HG03103 (cell line): ENCODE data around the gene PGF.

ENCODE experiments used
- ATAC-seq: cut with Tn5 transposase; IDR thresholded peaks from one replicate; pipeline ENCODE4 v1.9.1; 2021; ENCODE audit warnings: low read depth; ENCODE audit not compliant: unreplicated experiment

The PGF gene

DNA sequence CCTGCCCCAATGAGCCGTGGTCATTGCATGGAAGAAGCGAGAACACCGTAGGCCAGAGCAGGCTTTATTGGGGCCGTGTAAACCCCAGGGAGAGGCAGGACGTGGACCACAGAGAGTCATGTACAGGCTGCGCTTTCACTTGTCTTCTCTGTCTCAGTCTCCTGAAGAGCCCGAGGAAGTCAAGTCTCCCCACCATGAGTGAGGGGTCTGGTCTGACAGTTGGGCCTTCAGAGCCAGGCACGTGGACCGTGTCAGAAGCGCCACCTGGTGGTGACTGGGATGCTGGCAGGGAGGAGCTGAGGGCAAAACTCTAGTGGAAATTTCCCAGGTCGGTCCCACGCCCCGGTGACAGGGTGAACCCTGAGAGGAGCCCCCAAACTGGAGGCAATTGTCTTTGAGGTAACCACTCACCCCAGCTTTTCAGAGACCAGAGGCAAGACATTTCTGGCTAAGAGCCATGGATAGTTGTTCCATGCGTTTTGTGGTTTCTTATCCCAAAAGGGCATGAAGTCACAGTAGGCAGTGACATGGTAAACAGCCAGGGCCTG is 49.7 kb downstream of the PGF start:
- no peak for ATAC-seq

DNA sequence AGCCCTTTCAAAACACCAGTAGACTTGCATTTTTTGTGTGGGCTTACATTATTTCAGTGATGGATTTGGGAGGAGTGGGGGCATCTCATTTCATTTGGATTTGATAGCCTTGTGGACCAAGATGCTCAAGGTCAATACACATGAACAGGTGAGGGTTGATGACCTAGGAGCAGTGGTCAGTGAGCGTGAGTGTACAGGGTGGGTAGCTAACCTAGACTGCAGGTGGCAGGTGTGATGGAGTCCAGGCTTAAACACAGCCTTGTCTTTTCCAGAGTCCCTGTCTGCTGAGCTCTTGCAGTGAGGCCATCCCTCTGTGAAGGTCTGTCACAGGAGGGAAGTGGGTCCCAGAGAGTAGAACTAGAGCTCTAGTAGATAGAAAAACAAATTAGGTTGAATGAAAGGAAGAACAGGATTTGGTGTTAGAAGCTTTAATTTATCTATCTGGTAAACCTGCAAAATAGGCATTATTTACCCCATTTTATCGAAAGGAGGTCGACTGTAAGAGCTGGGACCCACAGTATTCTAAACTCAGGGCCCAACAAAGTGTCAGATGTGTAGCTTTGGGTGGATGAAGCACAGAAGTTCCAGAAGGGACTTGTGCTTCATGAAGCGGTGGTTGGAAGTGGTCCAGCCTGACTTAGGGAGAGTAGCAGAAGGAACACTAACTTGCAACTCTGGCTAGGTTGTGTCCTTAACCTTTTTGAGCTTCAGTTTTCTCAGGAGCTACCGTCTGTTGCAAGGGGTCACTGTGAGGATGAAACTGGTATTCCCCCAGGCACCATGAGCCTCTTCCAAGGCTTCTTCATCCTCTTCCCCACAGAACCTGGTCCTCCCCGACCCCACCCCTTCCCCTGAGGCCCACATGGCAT is 50.5 kb downstream of the PGF start:
- ATAC-seq = no peak

DNA sequence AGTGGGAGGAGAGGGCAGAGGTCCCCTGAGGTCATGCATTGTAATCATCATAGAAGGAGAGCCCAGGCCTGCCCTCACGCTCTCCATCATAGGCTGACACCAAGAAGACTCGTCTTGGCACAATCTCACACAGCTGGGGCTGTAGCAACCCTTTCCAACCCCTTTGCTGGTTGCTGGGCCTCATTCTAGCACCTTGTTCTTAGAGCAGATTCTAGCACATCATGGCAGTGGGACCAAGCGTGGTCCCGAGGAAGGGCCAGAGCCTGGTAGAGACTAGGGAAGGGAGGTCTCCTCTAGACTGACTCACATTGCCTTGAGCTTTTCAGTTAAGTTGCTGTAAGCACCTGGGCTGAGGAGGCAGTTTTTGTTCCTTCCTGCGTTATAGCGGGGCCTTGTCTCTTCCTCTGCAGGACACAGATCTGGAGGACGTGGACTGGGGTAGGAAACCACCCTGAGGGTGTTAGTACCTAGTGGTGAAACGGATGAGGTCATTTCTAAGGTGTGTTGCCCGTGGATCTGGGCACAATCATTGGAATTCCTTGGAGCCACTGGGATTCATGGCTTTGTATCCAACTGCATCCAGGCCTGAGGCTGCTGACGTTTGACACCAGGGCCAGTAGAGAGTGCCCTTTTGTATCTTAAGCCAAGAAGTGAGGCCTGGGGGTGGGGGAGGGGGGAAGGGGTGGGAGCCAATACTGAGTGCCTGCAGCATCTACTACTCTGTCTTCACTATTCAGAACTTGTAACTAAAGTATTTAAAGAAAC is 52.3 kb downstream of the PGF start:
- no peak for ATAC-seq

DNA sequence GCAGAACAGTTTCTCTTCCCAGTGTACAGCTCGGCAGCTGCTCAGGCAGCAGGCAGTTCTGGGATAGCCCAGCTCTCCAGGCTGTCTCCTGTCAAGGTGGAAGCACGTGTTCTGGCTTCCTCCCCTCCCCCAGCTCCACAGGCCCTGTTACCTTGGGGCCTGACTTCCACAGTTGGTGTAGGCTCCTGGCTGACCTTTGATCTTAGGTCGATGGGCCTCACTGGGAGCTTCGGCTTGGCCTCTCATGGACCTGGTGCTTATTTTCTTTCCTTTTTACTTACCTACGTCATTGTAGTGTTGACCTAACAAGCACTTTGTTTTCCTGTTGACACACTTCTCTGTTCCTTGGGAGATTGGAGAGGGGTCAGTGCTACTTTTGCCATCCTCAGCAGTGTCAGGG is 56.7 kb downstream of the PGF start:
- ATAC-seq = no peak

DNA sequence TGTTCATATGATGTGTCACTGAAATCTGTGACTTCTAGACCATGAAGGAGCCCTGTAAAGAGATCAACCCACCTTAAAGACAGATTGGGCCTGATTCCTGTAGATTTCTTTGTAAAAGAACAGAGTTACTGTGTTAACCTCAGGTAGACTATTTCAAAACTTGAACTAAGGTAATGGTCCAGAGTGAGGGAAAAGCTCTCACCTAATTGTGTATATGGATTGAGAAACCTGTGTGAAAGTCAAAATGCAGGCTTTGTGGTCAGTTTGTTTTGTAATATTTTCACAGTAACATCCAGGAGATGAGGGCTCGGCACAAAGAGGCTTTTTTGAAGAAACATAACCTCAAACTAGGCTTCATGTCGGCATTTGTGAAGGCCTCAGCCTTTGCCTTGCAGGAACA is 57.3 kb downstream of the PGF start:
- ATAC-seq = no peak

DNA sequence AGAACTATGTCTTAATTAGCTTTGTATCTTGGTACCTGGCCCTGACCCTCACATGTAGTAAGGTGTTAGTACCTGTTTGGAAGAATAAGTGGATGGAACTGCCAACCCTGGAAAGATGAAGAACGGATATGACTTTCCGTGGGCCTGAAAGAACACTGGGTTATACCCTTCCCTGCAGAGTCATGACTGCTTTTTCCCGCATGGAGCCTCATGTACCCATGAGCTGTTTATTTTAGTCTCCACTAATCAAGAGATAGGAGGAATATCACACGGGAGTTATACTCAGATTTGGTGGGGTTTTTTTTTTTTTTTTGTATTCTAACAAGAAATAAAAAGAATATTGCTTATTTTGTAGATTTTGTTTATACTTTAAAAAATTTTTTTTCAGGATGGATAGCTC is 57.8 kb downstream of the PGF start:
- ATAC-seq = no peak

DNA sequence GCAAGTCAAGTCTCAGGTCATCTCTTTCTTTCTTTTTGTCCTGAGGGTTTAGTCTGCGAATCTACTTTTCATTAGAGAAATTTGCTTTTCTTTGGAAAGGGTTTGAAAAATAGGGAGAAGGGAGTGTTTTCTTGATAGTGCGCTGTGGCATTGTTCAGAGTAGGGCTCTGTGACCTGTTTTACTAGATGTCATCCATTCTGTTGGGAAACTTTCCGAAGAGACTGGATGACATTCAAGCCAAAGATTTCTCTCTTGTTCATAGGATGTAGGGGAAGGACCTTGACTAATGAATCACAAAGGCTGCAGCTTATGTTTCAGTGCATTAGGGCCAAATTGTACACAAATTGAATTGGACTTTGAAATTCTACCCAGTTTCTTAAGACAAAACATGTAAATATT is 59.0 kb downstream of the PGF start:
- ATAC-seq = no peak

DNA sequence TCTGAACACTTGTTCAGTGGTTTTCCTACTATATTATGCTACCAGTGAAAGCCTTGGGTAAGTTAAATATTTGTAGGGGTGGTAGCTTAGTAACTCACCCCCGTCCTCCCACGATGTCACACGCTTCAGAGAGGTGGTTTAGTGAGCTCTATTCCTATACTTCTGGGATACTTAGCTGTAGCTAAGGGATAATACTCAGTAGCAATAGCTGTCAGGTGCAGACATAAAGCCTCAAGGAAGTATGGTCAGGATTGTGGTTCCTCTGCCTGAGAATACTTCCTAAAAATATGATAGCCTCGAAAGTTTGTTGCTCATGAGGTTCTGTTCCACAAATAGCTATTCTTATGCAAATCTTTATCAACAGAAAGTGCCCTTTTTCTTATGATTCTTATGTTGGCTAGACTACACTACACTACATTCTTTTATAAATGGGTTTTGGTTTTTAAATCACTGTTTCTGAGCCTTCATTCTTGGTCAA is 61.7 kb downstream of the PGF start:
- ATAC-seq = no peak

DNA sequence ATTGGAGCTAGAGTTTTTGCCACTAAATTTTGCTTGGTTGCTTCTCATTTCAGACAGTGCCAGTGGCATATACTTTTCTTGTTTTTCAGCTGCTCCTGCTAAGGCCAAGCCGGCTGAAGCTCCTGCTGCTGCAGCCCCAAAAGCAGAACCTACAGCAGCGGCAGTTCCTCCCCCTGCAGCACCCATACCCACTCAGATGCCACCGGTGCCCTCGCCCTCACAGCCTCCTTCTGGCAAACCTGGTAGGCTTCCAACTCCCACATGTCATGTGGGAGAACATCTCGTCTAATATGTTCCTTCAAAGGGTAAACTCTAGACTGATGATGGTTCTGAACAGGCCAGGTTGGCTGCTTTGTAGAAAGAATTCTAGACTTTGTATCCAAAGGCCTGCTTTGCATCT is 62.7 kb downstream of the PGF start:
- ATAC-seq = no peak

DNA sequence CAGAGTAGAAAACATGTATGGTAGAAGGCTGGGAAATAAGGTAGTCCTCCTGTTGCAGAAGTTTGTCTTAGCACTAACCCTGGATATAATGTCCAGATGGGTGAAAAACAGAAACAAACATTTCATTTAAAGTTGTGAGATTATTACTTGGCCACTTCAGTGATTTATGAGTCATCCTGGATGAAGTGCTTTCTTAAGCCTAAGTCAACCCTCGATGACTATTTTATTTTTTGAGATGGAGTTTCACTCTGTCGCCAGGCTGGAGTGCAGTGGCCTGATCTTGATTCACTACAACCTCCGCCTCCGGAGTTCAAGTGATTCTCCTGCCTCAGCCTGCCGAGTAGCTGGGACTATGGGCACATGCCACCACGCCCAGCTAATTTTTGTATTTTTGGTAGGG is 63.5 kb downstream of the PGF start:
- no peak for ATAC-seq
